Measurements from ENCODE around the gene VCP. TPM values are rescaled to one million over a fixed set of nuclear protein-coding genes. Genes with fewer than 3 reads are reported as not detected.
A peak's percentile ranks its signal among the peaks of the same experiment; 100 is the strongest.

Gene VCP
- 185 TPM for total RNA-seq
- long read RNA-seq, full-length matches to known transcripts = 821 of 930 reads
- long read RNA-seq, partial matches to known transcripts = 30 of 930 reads
- long read RNA-seq, other reads (novel, unspliced or antisense) = 79 of 930 reads

DNA sequence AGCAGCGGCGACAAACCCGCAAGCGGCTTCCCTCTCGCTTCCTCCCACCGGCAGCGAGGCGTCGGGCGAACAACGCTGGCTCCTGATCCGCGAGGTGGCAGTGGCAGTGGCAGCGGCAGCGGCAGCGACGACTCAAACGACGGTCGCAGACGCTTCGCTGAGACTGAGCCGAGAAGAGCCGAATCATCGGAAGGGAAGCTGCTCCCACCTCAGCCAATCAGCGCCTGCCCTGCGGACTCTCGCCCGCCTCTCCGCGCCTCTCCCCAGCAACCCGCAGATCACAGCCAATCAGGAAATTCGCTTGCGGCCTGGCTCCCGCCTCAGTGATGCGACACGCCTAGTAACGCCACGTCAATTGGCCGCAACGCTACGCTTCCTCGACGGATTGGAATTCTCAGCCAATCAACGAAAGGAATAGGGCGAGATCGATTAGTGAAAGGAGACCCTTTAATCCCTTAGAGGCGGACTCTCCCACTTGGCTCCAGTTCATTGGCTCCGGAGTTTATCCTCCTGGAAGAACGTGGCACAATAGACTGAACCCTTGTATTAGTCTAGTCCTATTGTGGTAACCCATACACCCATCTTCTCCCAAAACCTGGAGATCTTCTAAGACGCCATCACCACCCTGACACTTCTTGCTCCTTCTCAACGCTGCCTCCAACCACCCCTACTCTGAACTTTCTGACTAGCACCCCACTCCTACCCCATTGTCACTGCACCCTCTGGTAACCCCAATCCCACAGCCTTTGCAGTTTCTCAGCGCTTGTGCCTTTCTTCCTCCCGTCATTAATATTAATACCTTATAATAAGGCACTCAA is at the start of gene VCP:
TSS of gene VCP (minus strand) at position 165 of the 818 bp plus-strand sequence. CDS start 272 bp downstream, outside the sequence.
- peaks cover 32% of the 10 kb centered on the region for H3K4me1 ChIP-seq
- H3K9me3 ChIP-seq = no peaks in the 10 kb centered on the region
- intact Hi-C loops (cut with DNase I) = no loop called here
- no peak for TF ChIP-seq CTCF (IDR thresholded peaks at IDR 0.05)
- peak within 1 kb of the TSS; percentile 98 for H3K4me3 ChIP-seq
- peak; percentile 99 for DNase-seq
- peaks cover 9% of the 10 kb centered on the region for H3K36me3 ChIP-seq
- ATAC-seq = peak; percentile 95
- no peaks in the 10 kb centered on the region for H3K27me3 ChIP-seq
- peak within 1 kb of the TSS; percentile 100 for H3K27ac ChIP-seq

- Histone ChIP-seq H3K27me3 (no peaks in the 10 kb centered on the region), H3K36me3 (no peaks in the 10 kb centered on the region), H3K27ac (peak overlapping the region; percentile 89), H3K4me3 (peak overlapping the region; percentile 71), H3K9me3 (no peaks in the 10 kb centered on the region), H3K4me1 (peaks cover 42% of the 10 kb centered on the region)
- TF ChIP-seq CTCF (IDR thresholded peaks at IDR 0.05) = peak; percentile 91
- intact Hi-C loops (cut with DNase I) = loop anchor here (5.0 kb wide), 1 partner anchor 140 kb away; no protein-coding TSS in a partner anchor
- DNase-seq (peak; percentile 92), ATAC-seq (peak; percentile 78)
These were observed 44.6 kb upstream of the VCP start for GRCh38 chr9:35116898-35117551.

- Histone ChIP-seq H3K9me3 (no peaks in the 10 kb centered on the region), H3K27me3 (no peaks in the 10 kb centered on the region), H3K4me1 (peaks cover 45% of the 10 kb centered on the region), H3K27ac (peak overlapping the region; percentile 89), H3K36me3 (no peaks in the 10 kb centered on the region), H3K4me3 (peak overlapping the region; percentile 71)
- intact Hi-C loops (cut with DNase I) = loop anchor here (5.0 kb wide), 1 partner anchor 141 kb away; no protein-coding TSS in a partner anchor
- ATAC-seq = no peak
- no peak for DNase-seq
- no peak for TF ChIP-seq CTCF (IDR thresholded peaks at IDR 0.05)
These were observed 44.1 kb upstream of the VCP start for GRCh38 chr9:35116539-35116897.

DNA sequence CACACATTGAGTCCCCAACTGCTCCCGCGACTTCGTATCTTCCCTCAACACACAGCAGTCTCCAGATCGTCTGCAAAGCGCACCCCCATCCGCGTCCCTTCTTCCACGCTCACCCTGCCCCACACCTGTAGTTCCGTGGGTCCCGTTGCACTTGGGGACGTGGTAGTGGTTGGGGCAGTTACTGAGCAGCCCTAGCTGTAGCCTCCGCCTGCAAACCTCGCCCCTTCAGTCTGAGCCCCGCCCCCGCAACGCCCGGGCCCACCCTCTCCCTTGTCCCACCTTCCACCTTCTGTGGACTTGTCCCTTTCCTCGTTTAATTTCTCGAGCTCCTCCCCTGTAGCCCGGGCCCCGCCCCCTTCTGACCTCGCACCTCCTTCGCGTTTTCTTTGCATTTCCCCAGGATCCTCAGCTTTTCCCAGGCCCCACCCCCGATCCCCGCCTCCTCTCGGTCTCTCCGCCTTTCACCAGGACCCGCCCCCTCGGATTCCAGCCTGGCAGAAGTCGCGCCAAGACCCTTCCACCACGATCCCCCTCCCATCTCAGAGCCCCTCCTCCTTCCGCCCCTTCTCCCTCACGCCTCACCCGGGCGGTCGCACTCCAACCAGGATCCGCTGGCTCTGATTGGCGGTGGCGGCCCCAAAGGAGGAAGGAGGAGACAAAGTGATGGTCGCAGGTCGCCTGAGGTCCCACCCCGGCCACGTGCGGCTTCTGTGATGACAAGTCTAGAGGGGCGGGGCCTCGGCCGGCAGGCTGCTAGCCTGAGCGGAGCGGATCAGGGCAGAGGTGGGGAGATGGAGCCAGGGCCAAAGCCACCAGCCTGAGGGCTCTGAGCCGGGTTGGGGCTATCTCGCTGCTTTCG is 43.5 kb upstream of the VCP start, which contains the start of gene ATOSB:
TSS of gene ATOSB (minus strand) at position 183 of the 859 bp plus-strand sequence. CDS start 7,588 bp downstream, outside the sequence.
- no peak for TF ChIP-seq CTCF (IDR thresholded peaks at IDR 0.05)

More for the DNA sequence above, 43.5 kb upstream of the VCP start, which contains the start of gene ATOSB:
- Histone ChIP-seq H3K27me3 (no peaks in the 10 kb centered on the region), H3K36me3 (no peaks in the 10 kb centered on the region), H3K4me3 (peak within 1 kb of the TSS; percentile 71), H3K9me3 (no peaks in the 10 kb centered on the region), H3K27ac (peak within 1 kb of the TSS; percentile 89), H3K4me1 (peaks cover 45% of the 10 kb centered on the region)
- intact Hi-C loops (cut with DNase I) = loop anchor here (5.0 kb wide), 1 partner anchor 141 kb away; no protein-coding TSS in a partner anchor
- ATAC-seq (peak; percentile 72), DNase-seq (peak; percentile 99)
